Measurements from ENCODE around the gene HELLS.
A peak's percentile ranks its signal among the peaks of the same experiment; 100 is the strongest.
"Not testable (repeated sequence)": the region's sequence is repeated elsewhere in the genome, so short reads cannot be mapped to it uniquely, and the experiment has no call there.

The HELLS gene

GRCh38 chr10:94608559-94608958 is 63.0 kb downstream of the HELLS start:
- no peak for DNase-seq

- DNase-seq = no peak
Measured at GRCh38 chr10:94614558-94614957, 69.0 kb downstream of the HELLS start.

GRCh38 chr10:94617389-94617944 is 71.9 kb downstream of the HELLS start:
- DNase-seq = peak in 1 of 2 experiments; percentile 2

GRCh38 chr10:94622666-94623205 is 77.1 kb downstream of the HELLS start:
- DNase-seq = no peak

- no peak for DNase-seq
Measured at GRCh38 chr10:94623572-94623971, 78.0 kb downstream of the HELLS start.

GRCh38 chr10:94626476-94626875 is 80.9 kb downstream of the HELLS start:
- no peak for DNase-seq

- DNase-seq = no peak
Measured at GRCh38 chr10:94627511-94627910, 81.9 kb downstream of the HELLS start.

GRCh38 chr10:94630017-94630688 is 84.6 kb downstream of the HELLS start:
- DNase-seq = peak in 1 of 2 experiments; percentile 43

GRCh38 chr10:94631077-94631875 is 85.7 kb downstream of the HELLS start:
- DNase-seq = no peak

- no peak for DNase-seq
Measured at GRCh38 chr10:94632954-94633353, 87.4 kb downstream of the HELLS start.

- DNase-seq = not testable (repeated sequence)
Measured at GRCh38 chr10:94638097-94638496, 92.5 kb downstream of the HELLS start.

- DNase-seq = no peak
Measured at GRCh38 chr10:94639902-94640301, 94.3 kb downstream of the HELLS start.

- DNase-seq = no peak
Measured at GRCh38 chr10:94640562-94640961, 95.0 kb downstream of the HELLS start.

- no peak for DNase-seq
Measured at GRCh38 chr10:94641480-94641879, 95.9 kb downstream of the HELLS start.

GRCh38 chr10:94644352-94644751 is 98.8 kb downstream of the HELLS start:
- DNase-seq = no peak

- no peak for DNase-seq
Measured at GRCh38 chr10:94645285-94645684, 99.7 kb downstream of the HELLS start.
